Left lobe of liver (tissue), 2 donors: ENCODE measurements around the gene DOCK11. TPM values are rescaled to one million over a fixed set of nuclear protein-coding genes. Genes with fewer than 3 reads are reported as not detected.

ENCODE experiments used
- ATAC-seq: fragments of 200-7000 bp; cut with Tn5 transposase; one replicate; pipeline ENCODE4 v1.9.1; 2020; ENCODE audit warnings: mild to moderate bottlenecking, moderate library complexity
- DNase-seq: peaks from one replicate; pipeline ENCODE4 v3.0.0-alpha.2; 2020; ENCODE audit warnings: low spot score
- total RNA-seq: library from RNA; stranded (reverse); gene quantifications from one replicate; pipeline ENCODE4 v1.2.1, GENCODE V29; 2021
- donor health status: DM: no; HTN: no; CAD: no; lungs with moderate emphysema.
- donor health status: DM: no; HTN: yes; CAD: no.

DOCK11 gene
- total RNA-seq, 1 donor from 2014 or later, result 2.1 TPM

- no peak for DNase-seq
- ATAC-seq, result no peak
Observed at GRCh38 chrX:118498755-118499154, 3.1 kb downstream of the DOCK11 start.

GRCh38 chrX:118499295-118499694 is 3.7 kb downstream of the DOCK11 start:
- DNase-seq (no peak), ATAC-seq (no peak)

- no peak for ATAC-seq
- no peak for DNase-seq
Observed at GRCh38 chrX:118502161-118502789, 6.7 kb downstream of the DOCK11 start.

GRCh38 chrX:118503260-118504041 is 7.8 kb downstream of the DOCK11 start:
- ATAC-seq (no peak), DNase-seq (no peak)

GRCh38 chrX:118504581-118504980 is 9.0 kb downstream of the DOCK11 start:
- ATAC-seq (no peak), DNase-seq (no peak)

GRCh38 chrX:118506805-118507480 is 11.3 kb downstream of the DOCK11 start:
- DNase-seq, result no peak
- ATAC-seq, result no peak

- ATAC-seq (no peak), DNase-seq (no peak)
Observed at GRCh38 chrX:118507766-118508165, 12.2 kb downstream of the DOCK11 start.

GRCh38 chrX:118508221-118508620 is 12.6 kb downstream of the DOCK11 start:
- no peak for ATAC-seq
- no peak for DNase-seq

GRCh38 chrX:118508635-118509034 is 13.0 kb downstream of the DOCK11 start:
- ATAC-seq (no peak), DNase-seq (no peak)

GRCh38 chrX:118510111-118510510 is 14.5 kb downstream of the DOCK11 start:
- ATAC-seq (no peak), DNase-seq (no peak)

- peak; percentile 44 for DNase-seq
- peak; percentile 82 for ATAC-seq
Observed at GRCh38 chrX:118513120-118513898, 17.7 kb downstream of the DOCK11 start.

GRCh38 chrX:118519411-118520215 is 24.0 kb downstream of the DOCK11 start:
- DNase-seq (no peak), ATAC-seq (no peak)

- ATAC-seq (no peak), DNase-seq (no peak)
Observed at GRCh38 chrX:118520216-118521206, 24.9 kb downstream of the DOCK11 start.

- no peak for ATAC-seq
Observed at GRCh38 chrX:118521435-118521834, 25.8 kb downstream of the DOCK11 start.

GRCh38 chrX:118522230-118522926 is 26.8 kb downstream of the DOCK11 start:
- DNase-seq, result no peak
- ATAC-seq, result no peak

More at GRCh38 chrX:118521435-118521834, 25.8 kb downstream of the DOCK11 start:
- DNase-seq, result no peak

GRCh38 chrX:118523920-118524319 is 28.3 kb downstream of the DOCK11 start:
- ATAC-seq (no peak), DNase-seq (no peak)

- DNase-seq (no peak), ATAC-seq (no peak)
Observed at GRCh38 chrX:118524344-118524743, 28.7 kb downstream of the DOCK11 start.

- ATAC-seq (no peak), DNase-seq (no peak)
Observed at GRCh38 chrX:118525174-118525730, 29.6 kb downstream of the DOCK11 start.
